ENCODE data around the gene OR1N2. TPM values are rescaled to one million over a fixed set of nuclear protein-coding genes. Genes with fewer than 3 reads are reported as not detected.

OR1N2 gene, protein sequence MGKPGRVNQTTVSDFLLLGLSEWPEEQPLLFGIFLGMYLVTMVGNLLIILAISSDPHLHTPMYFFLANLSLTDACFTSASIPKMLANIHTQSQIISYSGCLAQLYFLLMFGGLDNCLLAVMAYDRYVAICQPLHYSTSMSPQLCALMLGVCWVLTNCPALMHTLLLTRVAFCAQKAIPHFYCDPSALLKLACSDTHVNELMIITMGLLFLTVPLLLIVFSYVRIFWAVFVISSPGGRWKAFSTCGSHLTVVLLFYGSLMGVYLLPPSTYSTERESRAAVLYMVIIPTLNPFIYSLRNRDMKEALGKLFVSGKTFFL
- not detected in 5 replicates for total RNA-seq (2022; extraction: Qiagen RNA extraction; ENCODE audit: low read depth)

DNA sequence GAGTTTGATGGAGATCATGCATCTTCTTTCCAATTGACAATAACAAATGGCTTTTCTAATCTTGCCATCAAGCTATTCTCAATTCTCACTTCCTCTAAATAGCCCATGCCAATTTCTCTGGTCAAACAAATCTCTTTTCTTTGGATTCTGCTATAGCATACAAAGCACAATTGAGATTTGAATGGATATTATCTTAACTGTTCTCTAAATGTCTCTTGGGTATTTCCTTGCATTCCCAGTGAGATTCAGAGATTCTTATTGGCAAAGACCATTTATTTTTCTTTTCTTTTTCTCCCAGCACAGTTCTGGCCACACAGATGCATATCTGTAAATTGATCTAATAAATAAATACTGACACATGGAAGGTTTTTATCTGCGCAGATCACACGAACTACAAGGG, at the start of gene OR1N2:
Gene OR1N2 (plus strand): TSS at position 301 of the 400 bp plus-strand sequence. CDS start 100 bp downstream, outside the sequence.

DNA sequence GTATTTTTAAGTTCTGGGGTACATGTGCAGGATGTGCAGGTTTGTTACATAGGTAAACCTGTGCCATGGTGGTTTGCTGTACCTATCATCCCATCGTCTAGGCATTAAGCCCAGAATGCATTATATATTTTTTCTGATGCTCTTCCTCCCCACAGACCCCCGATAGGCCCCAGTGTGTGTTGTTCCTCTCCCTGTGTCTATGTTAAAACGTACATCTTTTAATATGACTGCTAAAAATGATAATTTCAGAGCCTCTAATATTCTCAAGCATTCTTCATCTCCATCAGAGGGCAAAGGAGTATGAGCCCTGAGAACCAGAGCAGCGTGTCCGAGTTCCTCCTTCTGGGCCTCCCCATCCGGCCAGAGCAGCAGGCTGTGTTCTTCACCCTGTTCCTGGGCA, 42.4 kb upstream of the OR1N2 start, which contains the start of gene OR1J2:
Gene OR1J2 (plus strand): TSS at position 301 of the 400 bp plus-strand sequence. CDS start 0 bp downstream, at position 301.

DNA sequence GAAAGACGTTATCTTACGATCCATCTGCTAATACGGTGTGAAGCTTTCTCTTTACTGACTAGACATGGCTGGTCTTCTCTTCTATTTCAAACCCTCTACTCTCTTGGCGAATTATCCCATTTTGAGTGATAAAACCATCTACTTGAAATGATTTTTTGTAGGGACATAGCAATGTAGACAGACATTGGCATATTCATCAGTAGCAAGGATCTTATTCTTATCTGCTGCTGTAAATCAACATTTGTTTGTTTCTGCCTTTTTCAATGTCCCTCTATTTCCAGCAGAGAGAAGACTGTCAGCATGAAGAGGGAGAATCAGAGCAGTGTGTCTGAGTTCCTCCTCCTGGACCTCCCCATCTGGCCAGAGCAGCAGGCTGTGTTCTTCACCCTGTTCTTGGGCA, 34.1 kb upstream of the OR1N2 start, which contains the start of gene OR1J4:
Gene OR1J4 (plus strand): TSS at position 301 of the 400 bp plus-strand sequence. CDS start 0 bp downstream, at position 301.

DNA sequence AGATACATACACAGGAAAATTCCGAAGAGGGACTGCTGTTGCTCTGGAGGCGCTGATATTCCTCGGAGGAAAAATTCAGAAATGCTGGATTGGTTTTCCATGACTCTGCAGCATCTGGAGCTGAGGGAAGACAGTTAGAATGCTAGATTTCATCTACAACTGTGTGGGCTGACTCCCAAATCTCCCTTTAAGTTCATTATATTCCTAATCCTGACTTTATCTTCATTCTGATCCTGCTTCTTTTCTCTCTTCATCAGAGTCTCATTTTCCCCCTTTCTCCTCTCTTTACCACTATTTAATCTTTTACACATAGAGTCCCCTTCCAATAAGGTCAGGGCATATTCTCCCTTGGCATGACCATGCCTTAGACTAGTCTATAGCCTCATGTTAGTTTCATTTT, 25.7 kb upstream of the OR1N2 start, which contains the start of gene OR1N1:
Gene OR1N1 (minus strand): TSS at position 101 of the 400 bp plus-strand sequence. CDS start 0 bp downstream, at position 101.

DNA sequence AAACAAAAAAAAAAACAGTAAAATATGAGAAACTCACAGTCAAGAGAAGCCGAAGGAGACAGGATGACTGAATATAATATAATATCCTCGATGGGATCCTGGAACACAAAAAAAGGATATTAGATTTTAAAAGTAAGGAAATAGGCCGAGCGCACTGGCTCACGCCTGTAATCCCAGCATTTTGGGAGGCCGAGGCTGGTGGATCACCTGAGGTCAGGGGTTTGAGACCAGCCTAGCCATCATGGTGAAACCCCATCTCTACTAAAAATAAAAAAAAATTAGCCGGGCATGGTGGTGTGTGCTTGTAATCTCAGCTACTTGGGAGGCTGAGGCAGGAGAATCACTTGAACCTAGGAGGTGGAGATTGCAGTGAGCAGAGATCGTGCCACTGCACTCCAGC, 30.4 kb downstream of the OR1N2 start, which contains the start of gene OR1L8:
Gene OR1L8 (minus strand): TSS at position 101 of the 400 bp plus-strand sequence. CDS start 14,907 bp downstream, outside the sequence.

Other genes with a start within 250 kb of the OR1N2 start
- gene PTGS1, start 182.1 kb upstream of the OR1N2 start, total RNA-seq (2022; extraction: Qiagen RNA extraction; ENCODE audit: low read depth), result 1.3 to 1.7 TPM (median 1.5 TPM) in 5 replicates
- not detected in 5 replicates for gene OR1J1, start 75.2 kb upstream of the OR1N2 start, total RNA-seq (2022; extraction: Qiagen RNA extraction; ENCODE audit: low read depth)
- gene OR1J2, start 42.3 kb upstream of the OR1N2 start, total RNA-seq (2022; extraction: Qiagen RNA extraction; ENCODE audit: low read depth), result 0.10 TPM in 1 of 5 replicates, not detected in the others
- gene OR1J4, start 34.0 kb upstream of the OR1N2 start, total RNA-seq (2022; extraction: Qiagen RNA extraction; ENCODE audit: low read depth), result 0.14 TPM in 1 of 5 replicates, not detected in the others
- not detected in 5 replicates for gene OR1N1, start 25.8 kb upstream of the OR1N2 start, total RNA-seq (2022; extraction: Qiagen RNA extraction; ENCODE audit: low read depth)
- not detected in 5 replicates for gene OR1L8, start 30.3 kb downstream of the OR1N2 start, total RNA-seq (2022; extraction: Qiagen RNA extraction; ENCODE audit: low read depth)
- gene OR1Q1, start 61.6 kb downstream of the OR1N2 start, total RNA-seq (2022; extraction: Qiagen RNA extraction; ENCODE audit: low read depth), result not detected in 5 replicates
- gene OR1B1, start 104.5 kb downstream of the OR1N2 start, total RNA-seq (2022; extraction: Qiagen RNA extraction; ENCODE audit: low read depth), result not detected in 5 replicates
- not detected in 5 replicates for gene OR1L1, start 108.6 kb downstream of the OR1N2 start, total RNA-seq (2022; extraction: Qiagen RNA extraction; ENCODE audit: low read depth)
- gene OR1L3, start 122.0 kb downstream of the OR1N2 start, total RNA-seq (2022; extraction: Qiagen RNA extraction; ENCODE audit: low read depth), result not detected in 5 replicates
- gene OR1L4, start 170.9 kb downstream of the OR1N2 start, total RNA-seq (2022; extraction: Qiagen RNA extraction; ENCODE audit: low read depth), result not detected in 5 replicates
- not detected in 5 replicates for gene OR1L6, start 189.2 kb downstream of the OR1N2 start, total RNA-seq (2022; extraction: Qiagen RNA extraction; ENCODE audit: low read depth)
- not detected in 5 replicates for gene OR5C1, start 235.8 kb downstream of the OR1N2 start, total RNA-seq (2022; extraction: Qiagen RNA extraction; ENCODE audit: low read depth)
- gene OR1K1, start 247.0 kb downstream of the OR1N2 start, total RNA-seq (2022; extraction: Qiagen RNA extraction; ENCODE audit: low read depth), result not detected in 5 replicates

All from A549 treated with DMSO at 1 μM for 4 hours (cell line).